CD14-positive monocyte (primary cell): Measurements from ENCODE around the gene ADAM22. TPM values are rescaled to one million over a fixed set of nuclear protein-coding genes. Genes with fewer than 3 reads are reported as not detected.

ENCODE experiments used
- DNase-seq, 3 donors: peaks; one replicate each; pipeline ENCODE4 v3.0.0-alpha.2; 2011 to 2022
- H2AFZ ChIP-seq: 2 replicates; pipeline ENCODE4 v1.6.0; 2012; ENCODE audit warnings: mild to moderate bottlenecking, low read depth, low read length, inconsistent platforms; ENCODE audit not compliant: insufficient read depth, poor library complexity, severe bottlenecking
- H3K27ac ChIP-seq, 2 donors: 1 replicate in 1 of 2; 2 replicates in 1 of 2; pipeline ENCODE4 v1.5.1; 2012 to 2013; ENCODE audit warnings: low read length in 2 of 2, control low read depth in 1 of 2, inconsistent platforms in 1 of 2, low read depth in 1 of 2, mild to moderate bottlenecking in 1 of 2
- H3K27me3 ChIP-seq, 2 donors: one replicate each; pipeline versions ENCODE4 v1.6.0 to v1.6.1; 2011 to 2013; ENCODE audit warnings: low read length in 2 of 2; ENCODE audit not compliant: control insufficient read depth in 2 of 2, insufficient read depth in 2 of 2
- H3K36me3 ChIP-seq, 2 donors: replicated peaks in 1 of 2; 1 replicate in 1 of 2; 2 replicates in 1 of 2; pipeline versions ENCODE4 v1.5.1 to v1.6.1; 2012 to 2013; ENCODE audit warnings: low read length in 2 of 2, control low read depth in 1 of 2, inconsistent platforms in 1 of 2, mild to moderate bottlenecking in 1 of 2; ENCODE audit not compliant: insufficient read depth in 2 of 2, control insufficient read depth in 1 of 2
- H3K4me1 ChIP-seq, 2 donors: 1 replicate in 1 of 2; 2 replicates in 1 of 2; pipeline versions ENCODE4 v1.5.1 to v1.6.1; 2012 to 2013; ENCODE audit warnings: low read length in 2 of 2, control low read depth in 1 of 2, inconsistent platforms in 1 of 2, mild to moderate bottlenecking in 1 of 2, moderate library complexity in 1 of 2; ENCODE audit not compliant: insufficient read depth in 2 of 2, control insufficient read depth in 1 of 2
- H3K4me2 ChIP-seq: replicated peaks from 2 replicates; pipeline ENCODE3; 2012; ENCODE audit warnings: low read length, moderate library complexity, mild to moderate bottlenecking; ENCODE audit not compliant: poor library complexity, severe bottlenecking; ENCODE audit errors: extremely low read depth
- H3K4me3 ChIP-seq, 3 experiments: fragments of 200-600 bp in 1 of 3; sonication (generic) in 1 of 3; replicated peaks in 1 of 3; 1 replicate in 2 of 3; 2 replicates in 1 of 3; pipeline ENCODE4 v1.5.1; 2011 to 2013; ENCODE audit warnings: low read length in 3 of 3, mild to moderate bottlenecking in 3 of 3, control low read depth in 2 of 3, low read depth in 2 of 3, inconsistent platforms in 1 of 3, moderate library complexity in 1 of 3
- H3K79me2 ChIP-seq: 2 replicates; pipeline ENCODE4 v1.6.0; 2012; ENCODE audit warnings: mild to moderate bottlenecking, control low read depth, inconsistent platforms, low read length, moderate library complexity; ENCODE audit not compliant: insufficient read depth
- H3K9ac ChIP-seq: 2 replicates; pipeline ENCODE4 v1.6.0; 2017; ENCODE audit warnings: low read length, mild to moderate bottlenecking; ENCODE audit not compliant: insufficient read depth, poor library complexity, severe bottlenecking
- H3K9me3 ChIP-seq, 2 donors: replicated peaks in 1 of 2; 1 replicate in 1 of 2; 2 replicates in 1 of 2; pipeline versions ENCODE4 v1.5.1 to v1.6.1; 2012 to 2013; ENCODE audit warnings: low read length in 2 of 2, control low read depth in 1 of 2; ENCODE audit not compliant: control insufficient read depth in 1 of 2, insufficient read depth in 1 of 2
- H4K20me1 ChIP-seq: 2 replicates; pipeline ENCODE4 v1.6.0; 2012; ENCODE audit warnings: mild to moderate bottlenecking, low read length, control low read depth, moderate library complexity; ENCODE audit not compliant: insufficient read depth
- H3K27ac Mint-ChIP-seq, 7 donors: one replicate each; pipeline ENCODE4 v1.8.0; 2020; ENCODE audit warnings: mild to moderate bottlenecking in 7 of 7, mixed read lengths in 7 of 7, moderate library complexity in 6 of 7, inconsistent platforms in 2 of 7
- H3K27me3 Mint-ChIP-seq, 3 donors: one replicate each; pipeline ENCODE4 v1.8.0; 2021 to 2022; ENCODE audit warnings: low read depth in 3 of 3, mild to moderate bottlenecking in 3 of 3, mixed read lengths in 3 of 3, moderate library complexity in 3 of 3, inconsistent platforms in 1 of 3
- H3K36me3 Mint-ChIP-seq, 2 donors: one replicate each; pipeline ENCODE4 v1.8.0; 2020; ENCODE audit warnings: mixed read lengths in 2 of 2, inconsistent platforms in 1 of 2, mild to moderate bottlenecking in 1 of 2
- H3K4me1 Mint-ChIP-seq: one replicate; pipeline ENCODE4 v1.8.0; 2020; ENCODE audit warnings: mild to moderate bottlenecking, mixed read lengths
- H3K4me3 Mint-ChIP-seq, 2 donors: one replicate each; pipeline ENCODE4 v1.8.0; 2020; ENCODE audit warnings: mild to moderate bottlenecking in 2 of 2, mixed read lengths in 2 of 2, moderate library complexity in 1 of 2
- H3K9me3 Mint-ChIP-seq, 7 donors: one replicate each; pipeline ENCODE4 v1.8.0; 2020 to 2022; ENCODE audit warnings: mixed read lengths in 7 of 7, mild to moderate bottlenecking in 6 of 7, moderate library complexity in 6 of 7, inconsistent platforms in 2 of 7
- WGBS: methylation state at CpG from one replicate; pipeline ENCODE4 v1.1.5; 2013; ENCODE audit warnings: missing lambda C conversion rate; ENCODE audit not compliant: insufficient coverage; 5-methylcytosine and 5-hydroxymethylcytosine counted together
- intact Hi-C, 2 donors: fragments of 100-400 bp; cut with micrococcal nuclease; formaldehyde crosslinking; loops; one replicate each; pipeline versions ENCODE4 v1.15.0 to v1.15.1; 2023
- polyA plus RNA-seq, 3 donors: library from polyadenylated mRNA; depleted of rRNA in 1 of 3; unstranded in 2 of 3; stranded (reverse) in 1 of 3; fragments of 300-500 nt in 2 of 3; fragments of >200 nt in 1 of 3; fragmentation: Illumina TruSeq in 2 of 3; gene quantifications; 1 replicate in 2 of 3; 2 replicates in 1 of 3; pipeline ENCODE4 v1.2.3, GENCODE V29; 2012 to 2021
- TF ChIP-seq, protein P1 (sequence below): fragments of 200-600 bp; IDR thresholded peaks from one replicate; pipeline ENCODE4 v1.8.0; 2022; ENCODE audit warnings: antibody characterized with exemption, mild to moderate bottlenecking

Gene ADAM22
- polyA plus RNA-seq, 3 donors = 0.01 to 0.17 TPM; not detected in 1

DNA sequence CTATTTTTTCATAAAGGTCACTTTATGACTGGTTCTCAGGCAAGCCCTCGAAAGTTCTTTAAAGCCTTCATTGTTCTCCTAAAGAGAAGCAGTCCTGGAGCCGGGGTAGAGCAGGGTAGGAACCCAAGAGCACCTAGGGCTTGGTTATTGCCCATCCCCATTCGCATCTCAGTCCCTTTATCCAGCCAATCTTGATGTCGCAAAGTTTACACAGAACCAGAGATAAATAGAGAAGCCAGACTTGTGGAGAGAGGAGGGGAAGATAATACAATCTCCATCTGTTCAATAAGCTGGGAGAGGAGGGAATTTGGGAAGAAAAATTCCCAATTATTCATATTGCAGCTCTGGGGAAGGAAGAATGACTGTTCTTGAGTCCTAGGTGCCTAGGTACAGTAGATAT, 292.1 kb downstream of the ADAM22 start:
- H3K4me3 ChIP-seq = no peak overlapping the region
- H3K4me1 ChIP-seq = peaks cover 28 to 41% of the 10 kb centered on the region in 2 donors
- H3K9me3 ChIP-seq = no peaks in the 10 kb centered on the region
- DNase-seq = no peak
- intact Hi-C loops = loop anchor here in 1 of 2 donors (10.0 kb wide), 1 partner anchor 49 kb away; no protein-coding TSS in a partner anchor
- WGBS = no CpG with 5 or more reads among the region's 4 CpGs
- no peak overlapping the region for H3K27ac ChIP-seq
- no peaks in the 10 kb centered on the region for H4K20me1 ChIP-seq
- no peak overlapping the region for H3K4me2 ChIP-seq
- no peak overlapping the region for H2AFZ ChIP-seq
- no peaks in the 10 kb centered on the region for H3K79me2 ChIP-seq
- Mint-ChIP-seq H3K4me1 (peaks cover 27% of the 10 kb centered on the region), H3K9me3 (peaks cover 0 to 6% (median 0%) of the 10 kb centered on the region in 7 donors), H3K4me3 (no peak overlapping the region), H3K27ac (peak overlapping the region in 3 of 7 donors; percentile 4 to 71 (median 68)), H3K27me3 (peaks cover 0 to 3% (median 1%) of the 10 kb centered on the region in 3 donors), H3K36me3 (no peaks in the 10 kb centered on the region)
- no peaks in the 10 kb centered on the region for H3K36me3 ChIP-seq
- no peaks in the 10 kb centered on the region for H3K27me3 ChIP-seq
- TF ChIP-seq, protein P1, sequence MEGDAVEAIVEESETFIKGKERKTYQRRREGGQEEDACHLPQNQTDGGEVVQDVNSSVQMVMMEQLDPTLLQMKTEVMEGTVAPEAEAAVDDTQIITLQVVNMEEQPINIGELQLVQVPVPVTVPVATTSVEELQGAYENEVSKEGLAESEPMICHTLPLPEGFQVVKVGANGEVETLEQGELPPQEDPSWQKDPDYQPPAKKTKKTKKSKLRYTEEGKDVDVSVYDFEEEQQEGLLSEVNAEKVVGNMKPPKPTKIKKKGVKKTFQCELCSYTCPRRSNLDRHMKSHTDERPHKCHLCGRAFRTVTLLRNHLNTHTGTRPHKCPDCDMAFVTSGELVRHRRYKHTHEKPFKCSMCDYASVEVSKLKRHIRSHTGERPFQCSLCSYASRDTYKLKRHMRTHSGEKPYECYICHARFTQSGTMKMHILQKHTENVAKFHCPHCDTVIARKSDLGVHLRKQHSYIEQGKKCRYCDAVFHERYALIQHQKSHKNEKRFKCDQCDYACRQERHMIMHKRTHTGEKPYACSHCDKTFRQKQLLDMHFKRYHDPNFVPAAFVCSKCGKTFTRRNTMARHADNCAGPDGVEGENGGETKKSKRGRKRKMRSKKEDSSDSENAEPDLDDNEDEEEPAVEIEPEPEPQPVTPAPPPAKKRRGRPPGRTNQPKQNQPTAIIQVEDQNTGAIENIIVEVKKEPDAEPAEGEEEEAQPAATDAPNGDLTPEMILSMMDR = no peak
- no peak overlapping the region for H3K9ac ChIP-seq

DNA sequence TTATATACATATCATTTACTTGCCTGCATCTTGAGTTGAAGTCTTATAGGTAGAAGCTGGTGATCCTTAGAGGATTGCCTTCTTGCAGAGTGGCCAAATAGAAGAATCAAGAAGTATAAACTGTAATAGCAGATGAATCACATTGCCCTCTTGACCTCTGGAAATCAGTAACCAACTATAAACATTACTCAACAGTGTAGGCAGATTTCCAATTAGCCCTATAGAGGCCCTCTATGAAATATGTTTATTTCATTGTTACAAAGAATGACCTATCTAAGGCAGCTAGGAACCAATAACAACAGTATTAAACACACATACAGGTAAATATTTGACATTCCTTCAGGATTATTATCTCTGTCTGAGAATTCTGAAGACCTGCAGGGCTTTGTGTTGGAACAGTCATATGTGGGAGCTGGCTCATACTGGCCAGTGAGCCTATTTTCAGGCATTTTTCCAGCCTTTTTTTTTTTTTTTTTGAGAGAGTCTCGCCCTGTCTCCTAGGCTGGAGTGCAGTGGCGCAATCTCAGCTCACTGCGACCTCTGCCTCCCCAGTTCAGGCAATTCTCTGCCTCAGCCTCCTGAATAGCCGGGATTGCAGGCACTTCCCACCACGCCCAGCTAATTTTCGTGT, 292.9 kb downstream of the ADAM22 start:
- H3K4me3 Mint-ChIP-seq = no peak overlapping the region

More for the DNA sequence above, 292.9 kb downstream of the ADAM22 start:
- TF ChIP-seq, protein P1 = no peak
- peaks cover 0 to 3% (median 0%) of the 10 kb centered on the region in 3 donors for H3K27me3 Mint-ChIP-seq
- H3K4me2 ChIP-seq = no peak overlapping the region
- H3K4me3 ChIP-seq = no peak overlapping the region
- no peak overlapping the region for H2AFZ ChIP-seq
- no peaks in the 10 kb centered on the region for H4K20me1 ChIP-seq
- H3K79me2 ChIP-seq = no peaks in the 10 kb centered on the region
- H3K27me3 ChIP-seq = no peaks in the 10 kb centered on the region
- H3K9me3 ChIP-seq = no peaks in the 10 kb centered on the region
- H3K9me3 Mint-ChIP-seq = peaks cover 0 to 6% (median 0%) of the 10 kb centered on the region in 7 donors
- peaks cover 27 to 39% of the 10 kb centered on the region in 2 donors for H3K4me1 ChIP-seq
- H3K36me3 ChIP-seq = no peaks in the 10 kb centered on the region
- whole genome bisulfite sequencing = 100% methylated on average over 5 of the region's 6 CpGs
- H3K27ac Mint-ChIP-seq = peak overlapping the region in 2 of 7 donors; percentile 56 to 68
- H3K27ac ChIP-seq = no peak overlapping the region
- peak; percentile 38 to 54 (median 51) for DNase-seq
- peaks cover 25% of the 10 kb centered on the region for H3K4me1 Mint-ChIP-seq
- H3K9ac ChIP-seq = no peak overlapping the region
- H3K36me3 Mint-ChIP-seq = no peaks in the 10 kb centered on the region
- intact Hi-C loops = loop anchor here in 1 of 2 donors (10.0 kb wide), 1 partner anchor 48 kb away; no protein-coding TSS in a partner anchor
